Upper lobe of right lung (tissue), 1 donor: ENCODE results near the gene CHD6. TPM values are rescaled to one million over a fixed set of nuclear protein-coding genes. Genes with fewer than 3 reads are reported as not detected.

Experiments
- ATAC-seq: fragments of 200-7000 bp; cut with Tn5 transposase; one replicate; pipeline ENCODE4 v1.9.1; 2020; ENCODE audit warnings: mild to moderate bottlenecking, moderate library complexity
- DNase-seq: peaks from one replicate; pipeline ENCODE4 v3.0.0-alpha.2; 2020
- H3K27ac ChIP-seq: fragments of 200-600 bp; one replicate; pipeline ENCODE4 v1.8.0; 2022
- H3K27me3 ChIP-seq: fragments of 200-600 bp; one replicate; pipeline ENCODE4 v1.8.0; 2022; ENCODE audit warnings: mild to moderate bottlenecking
- H3K36me3 ChIP-seq: fragments of 200-600 bp; one replicate; pipeline ENCODE4 v1.8.0; 2022
- H3K4me1 ChIP-seq: fragments of 200-600 bp; one replicate; pipeline ENCODE4 v1.8.0; 2022
- H3K4me3 ChIP-seq: fragments of 200-600 bp; one replicate; pipeline ENCODE4 v1.8.0; 2022; ENCODE audit warnings: mild to moderate bottlenecking
- H3K9me3 ChIP-seq: fragments of 200-600 bp; one replicate; pipeline ENCODE4 v1.8.0; 2022
- CTCF ChIP-seq: fragments of 200-600 bp; IDR thresholded peaks from one replicate; pipeline ENCODE4 v1.8.0; 2022; ENCODE audit warnings: antibody characterized with exemption
- intact Hi-C: fragments of 100-400 bp; cut with DNase I; formaldehyde crosslinking; loops from one replicate; pipeline ENCODE4 v1.11.0; 2022
- total RNA-seq: library from RNA; stranded (reverse); fragmentation: NEBNext Ultra II Directional; extraction: Animal tissue kit (Norgen Biotek cat#: 25700); gene quantifications from one replicate; pipeline ENCODE4 v1.2.1, GENCODE V29; 2021
- donor health status: DM: no; HTN: yes; CAD: no; lungs with severe emphysema.

Gene CHD6
- total RNA-seq, 1 donor from 2014 or later = 42.3 TPM

GRCh38 chr20:41393705-41394066 is 224.5 kb downstream of the CHD6 start:
- intact Hi-C loops = no loop called here
- H3K27ac ChIP-seq = no peak overlapping the region
- no peaks in the 10 kb centered on the region for H3K27me3 ChIP-seq
- DNase-seq (no peak), ATAC-seq (no peak)
- no peak for TF ChIP-seq CTCF
- H3K9me3 ChIP-seq = no peaks in the 10 kb centered on the region
- no peaks in the 10 kb centered on the region for H3K4me1 ChIP-seq
- no peak overlapping the region for H3K4me3 ChIP-seq
- no peaks in the 10 kb centered on the region for H3K36me3 ChIP-seq

GRCh38 chr20:41392871-41393704 is 225.1 kb downstream of the CHD6 start:
- intact Hi-C loops = no loop called here
- TF ChIP-seq CTCF = no peak
- H3K4me3 ChIP-seq = no peak overlapping the region
- H3K9me3 ChIP-seq = no peaks in the 10 kb centered on the region
- H3K27ac ChIP-seq = no peak overlapping the region
- no peaks in the 10 kb centered on the region for H3K4me1 ChIP-seq
- no peak for DNase-seq
- ATAC-seq = no peak
- no peaks in the 10 kb centered on the region for H3K27me3 ChIP-seq
- H3K36me3 ChIP-seq = no peaks in the 10 kb centered on the region

GRCh38 chr20:41392295-41392694 is 225.9 kb downstream of the CHD6 start:
- H3K27ac ChIP-seq = no peak overlapping the region
- ATAC-seq = no peak

GRCh38 chr20:41391587-41392001 is 226.6 kb downstream of the CHD6 start:
- Histone ChIP-seq H3K4me3 (no peak overlapping the region), H3K4me1 (no peaks in the 10 kb centered on the region), H3K36me3 (no peaks in the 10 kb centered on the region), H3K9me3 (no peaks in the 10 kb centered on the region), H3K27ac (no peak overlapping the region), H3K27me3 (no peaks in the 10 kb centered on the region)
- ATAC-seq (peak; percentile 65), DNase-seq (no peak)
- intact Hi-C loops = no loop called here
- TF ChIP-seq CTCF = no peak

More at GRCh38 chr20:41392295-41392694, 225.9 kb downstream of the CHD6 start:
- no peaks in the 10 kb centered on the region for H3K27me3 ChIP-seq
- no peaks in the 10 kb centered on the region for H3K4me1 ChIP-seq
- no peaks in the 10 kb centered on the region for H3K36me3 ChIP-seq
- DNase-seq = no peak
- H3K4me3 ChIP-seq = no peak overlapping the region
- no peak for TF ChIP-seq CTCF
- intact Hi-C loops = no loop called here
- no peaks in the 10 kb centered on the region for H3K9me3 ChIP-seq

GRCh38 chr20:41390889-41391288 is 227.3 kb downstream of the CHD6 start:
- no peak for TF ChIP-seq CTCF
- Histone ChIP-seq H3K4me3 (no peak overlapping the region), H3K9me3 (no peaks in the 10 kb centered on the region), H3K27ac (no peak overlapping the region), H3K36me3 (no peaks in the 10 kb centered on the region), H3K4me1 (no peaks in the 10 kb centered on the region), H3K27me3 (no peaks in the 10 kb centered on the region)
- intact Hi-C loops = no loop called here
- DNase-seq (no peak), ATAC-seq (no peak)

GRCh38 chr20:41387444-41387851 is 230.7 kb downstream of the CHD6 start:
- Histone ChIP-seq H3K36me3 (no peaks in the 10 kb centered on the region), H3K27me3 (no peaks in the 10 kb centered on the region), H3K4me1 (no peaks in the 10 kb centered on the region), H3K27ac (no peak overlapping the region), H3K4me3 (no peak overlapping the region), H3K9me3 (no peaks in the 10 kb centered on the region)
- DNase-seq (no peak), ATAC-seq (no peak)
- no peak for TF ChIP-seq CTCF
- intact Hi-C loops = no loop called here
